PC-9 (cell line): ENCODE results near the gene EHBP1L1. TPM values are rescaled to one million over a fixed set of nuclear protein-coding genes. Genes with fewer than 3 reads are reported as not detected.

ENCODE experiments used
- BruUV-seq: library from RNA; stranded (reverse); fragments of 400-500 nt; replicated peaks from 2 replicates; lab custom pipeline; 2021; lab: Mats Ljungman, UMichigan
- CTCF ChIA-PET: fragments of 300-600 bp; sonication (Branson Sonifier 250); formaldehyde crosslinking; loops from one replicate; lab custom pipeline; 2022; ENCODE audit warnings: antibody characterized with exemption; lab: Charles Lee
- POLR2A ChIA-PET: fragments of 300-600 bp; sonication (Branson Sonifier 250); formaldehyde crosslinking; loops from one replicate; lab custom pipeline; 2022; ENCODE audit warnings: antibody characterized with exemption; ENCODE audit not compliant: unreplicated experiment; lab: Charles Lee
- DNase-seq, 2 experiments: peaks; one replicate each; pipeline versions ENCODE4 v3.0.0 to v3.0.0-alpha.2; 2015 to 2022; ENCODE audit warnings: mixed read lengths in 1 of 2
- H2AFZ ChIP-seq: fragments of 200-600 bp; sonication (generic); 2 replicates; pipeline ENCODE4 v1.8.1; 2017; ENCODE audit warnings: antibody characterized with exemption
- H3F3A ChIP-seq: fragments of 200-600 bp; sonication (generic); 2 replicates; pipeline ENCODE4 v1.8.1; 2017; ENCODE audit warnings: antibody characterized with exemption, mild to moderate bottlenecking, low read depth; ENCODE audit not compliant: insufficient read depth
- H3K27ac ChIP-seq: fragments of 200-600 bp; sonication (generic); 2 replicates; pipeline ENCODE4 v1.6.1; 2016; ENCODE audit warnings: mixed run types
- H3K27me3 ChIP-seq: fragments of 200-600 bp; sonication (generic); 2 replicates; pipeline ENCODE4 v1.6.1; 2016; ENCODE audit warnings: low read depth, mixed run types; ENCODE audit not compliant: insufficient read depth
- H3K36me3 ChIP-seq: fragments of 200-600 bp; sonication (generic); 2 replicates; pipeline ENCODE4 v1.6.1; 2016; ENCODE audit warnings: low read depth, mixed run types
- H3K4me1 ChIP-seq: fragments of 200-600 bp; sonication (generic); replicated peaks from 2 replicates; pipeline ENCODE4 v1.6.1; 2016; ENCODE audit warnings: mixed run types; ENCODE audit not compliant: insufficient read depth
- H3K4me2 ChIP-seq: fragments of 200-600 bp; sonication (generic); 2 replicates; pipeline ENCODE4 v1.6.1; 2017; ENCODE audit warnings: mixed run types
- H3K4me3 ChIP-seq: fragments of 200-600 bp; sonication (generic); 2 replicates; pipeline ENCODE4 v1.6.1; 2016; ENCODE audit warnings: mixed run types
- H3K79me2 ChIP-seq: fragments of 200-600 bp; sonication (generic); 2 replicates; pipeline ENCODE4 v1.6.1; 2017; ENCODE audit warnings: low read depth, mixed run types
- H3K9me2 ChIP-seq: fragments of 200-600 bp; sonication (generic); 2 replicates; pipeline ENCODE4 v1.8.1; 2017; ENCODE audit warnings: mild to moderate bottlenecking; ENCODE audit not compliant: insufficient read depth
- H3K9me3 ChIP-seq: fragments of 200-600 bp; sonication (generic); 2 replicates; pipeline ENCODE4 v1.8.1; 2016; ENCODE audit warnings: low read depth; ENCODE audit not compliant: insufficient read depth
- H4K20me1 ChIP-seq: fragments of 200-600 bp; sonication (generic); 2 replicates; pipeline ENCODE4 v1.8.1; 2017; ENCODE audit not compliant: insufficient read depth
- EZH2 ChIP-seq: fragments of 200-600 bp; sonication (generic); IDR thresholded peaks from 2 replicates; pipeline ENCODE4 v1.8.0; 2017; ENCODE audit warnings: antibody characterized with exemption, low read depth
- intact Hi-C: fragments of 100-400 bp; cut with micrococcal nuclease; formaldehyde crosslinking; loops from one replicate; pipeline ENCODE4 v1.10.0; 2022; ENCODE audit not compliant: unreplicated experiment
- total RNA-seq: library from RNA; stranded (reverse); gene quantifications from 2 replicates; pipeline ENCODE4 v1.2.3, GENCODE V29; 2021
- TF ChIP-seq, protein P1 (sequence below): fragments of 200-600 bp; sonication (generic); conservative IDR thresholded peaks from 2 replicates; pipeline ENCODE4 v1.6.1; 2017; ENCODE audit warnings: mixed run types, antibody characterized with exemption, mild to moderate bottlenecking, moderate library complexity

Gene EHBP1L1
- total RNA-seq, 1 experiment from 2014 or later, result 123 TPM

DNA sequence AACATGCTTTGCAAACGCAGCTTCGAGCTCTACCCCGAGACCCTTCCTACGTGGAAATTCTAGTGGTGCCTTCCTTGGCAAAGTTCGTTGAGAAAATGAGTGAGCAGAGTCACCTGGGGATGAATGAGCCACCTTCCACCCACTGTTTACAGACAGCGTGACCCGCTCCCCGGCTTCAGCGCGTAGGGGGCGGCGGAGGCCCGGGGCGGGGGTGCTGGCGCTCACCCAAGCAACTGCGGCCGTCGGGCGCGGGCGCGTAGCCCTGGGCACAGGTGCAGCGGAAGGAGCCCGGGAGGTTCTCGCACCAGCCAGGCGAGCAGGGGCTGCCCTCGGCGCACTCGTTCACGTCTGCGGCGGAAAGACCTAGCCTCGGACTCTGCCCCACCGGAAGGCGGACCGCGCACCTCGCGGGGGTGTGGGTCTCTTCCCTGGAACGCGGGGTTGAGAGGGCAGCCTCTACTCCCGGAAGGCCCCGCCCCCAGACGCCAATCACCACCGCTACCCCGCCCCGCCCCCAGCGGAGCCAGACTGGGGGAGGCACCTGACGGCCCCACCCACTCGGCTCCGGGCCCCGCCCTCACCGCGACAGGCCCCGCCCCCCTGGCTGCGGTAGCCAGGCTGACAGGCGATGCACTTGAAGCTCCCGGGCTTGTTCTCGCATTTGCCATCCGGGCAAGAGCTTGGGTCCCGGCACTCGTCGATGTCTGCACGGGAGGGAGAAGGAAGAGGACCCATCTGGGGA, 29.5 kb upstream of the EHBP1L1 start:
- Histone ChIP-seq H3F3A (peaks cover 73% of the 10 kb centered on the region), H3K4me1 (peaks cover 9% of the 10 kb centered on the region), H3K9me2 (no peaks in the 10 kb centered on the region), H3K9me3 (no peaks in the 10 kb centered on the region), H3K79me2 (peaks cover 1% of the 10 kb centered on the region), H4K20me1 (peaks cover 13% of the 10 kb centered on the region), H2AFZ (no peak overlapping the region), H3K36me3 (peaks cover 51% of the 10 kb centered on the region), H3K27ac (no peak overlapping the region), H3K4me2 (no peak overlapping the region), H3K4me3 (no peak overlapping the region), H3K27me3 (no peaks in the 10 kb centered on the region)
- DNase-seq, result no peak
- BruUV-seq, result no TSS peak
- POLR2A ChIA-PET, result no interaction called here
- no peak for TF ChIP-seq EZH2
- TF ChIP-seq, protein P1, sequence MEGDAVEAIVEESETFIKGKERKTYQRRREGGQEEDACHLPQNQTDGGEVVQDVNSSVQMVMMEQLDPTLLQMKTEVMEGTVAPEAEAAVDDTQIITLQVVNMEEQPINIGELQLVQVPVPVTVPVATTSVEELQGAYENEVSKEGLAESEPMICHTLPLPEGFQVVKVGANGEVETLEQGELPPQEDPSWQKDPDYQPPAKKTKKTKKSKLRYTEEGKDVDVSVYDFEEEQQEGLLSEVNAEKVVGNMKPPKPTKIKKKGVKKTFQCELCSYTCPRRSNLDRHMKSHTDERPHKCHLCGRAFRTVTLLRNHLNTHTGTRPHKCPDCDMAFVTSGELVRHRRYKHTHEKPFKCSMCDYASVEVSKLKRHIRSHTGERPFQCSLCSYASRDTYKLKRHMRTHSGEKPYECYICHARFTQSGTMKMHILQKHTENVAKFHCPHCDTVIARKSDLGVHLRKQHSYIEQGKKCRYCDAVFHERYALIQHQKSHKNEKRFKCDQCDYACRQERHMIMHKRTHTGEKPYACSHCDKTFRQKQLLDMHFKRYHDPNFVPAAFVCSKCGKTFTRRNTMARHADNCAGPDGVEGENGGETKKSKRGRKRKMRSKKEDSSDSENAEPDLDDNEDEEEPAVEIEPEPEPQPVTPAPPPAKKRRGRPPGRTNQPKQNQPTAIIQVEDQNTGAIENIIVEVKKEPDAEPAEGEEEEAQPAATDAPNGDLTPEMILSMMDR, result no peak
- intact Hi-C loops, result no loop called here
- CTCF ChIA-PET, result interaction anchor here (0.6 kb wide), 1 partner anchor 33 kb away, joined by 6 read pairs; no protein-coding TSS in a partner anchor

DNA sequence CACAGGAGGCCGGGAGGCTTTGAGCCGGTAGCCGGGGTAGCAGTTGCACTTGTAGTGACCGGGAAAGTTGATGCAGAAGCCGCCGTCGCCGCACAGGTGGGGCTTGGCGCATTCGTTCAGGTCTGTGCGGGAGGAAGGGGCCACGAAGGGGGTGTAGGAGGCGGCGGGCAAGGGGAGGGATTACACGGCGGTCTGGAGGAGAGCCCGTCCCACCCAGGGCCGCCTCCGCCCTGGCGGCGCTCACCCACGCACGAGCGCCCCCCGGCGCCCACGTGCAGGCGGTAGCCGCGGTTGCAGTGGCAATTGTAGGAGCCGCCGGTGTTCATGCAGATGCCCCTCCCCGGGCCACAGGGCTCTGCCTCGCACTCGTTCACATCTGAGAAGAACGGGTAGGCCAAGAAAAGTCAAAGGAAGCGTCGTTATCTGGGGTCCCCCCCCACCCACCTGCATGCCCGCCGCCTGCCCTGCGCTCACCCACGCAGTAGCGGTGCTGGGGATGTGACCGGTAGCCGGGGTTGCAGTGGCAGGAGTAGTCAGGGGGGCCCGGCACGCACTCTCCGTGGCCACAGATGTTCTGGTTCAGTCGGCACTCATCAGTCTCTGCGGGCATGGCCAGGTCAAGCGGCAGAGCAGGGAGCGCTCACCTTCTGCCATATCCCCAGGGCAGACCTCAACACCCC, 28.3 kb upstream of the EHBP1L1 start:
- no TSS peak for BruUV-seq
- peaks cover 13% of the 10 kb centered on the region for H4K20me1 ChIP-seq
- TF ChIP-seq, protein P1, result no peak
- no peak for TF ChIP-seq EZH2
- POLR2A ChIA-PET, result no interaction called here
- H3K79me2 ChIP-seq, result peaks cover 11% of the 10 kb centered on the region
- no peak overlapping the region for H3K27ac ChIP-seq
- CTCF ChIA-PET, result no interaction called here
- intact Hi-C loops, result no loop called here
- H3K4me1 ChIP-seq, result 0 out of 2 replicates have a peak, but pooled peaks cover 3% of the 10 kb centered on the region
- H2AFZ ChIP-seq, result no peak overlapping the region
- no peak overlapping the region for H3K4me2 ChIP-seq
- H3K9me3 ChIP-seq, result no peaks in the 10 kb centered on the region
- no peaks in the 10 kb centered on the region for H3K27me3 ChIP-seq
- peaks cover 60% of the 10 kb centered on the region for H3K36me3 ChIP-seq
- DNase-seq, result no peak
- H3K4me3 ChIP-seq, result no peak overlapping the region
- H3F3A ChIP-seq, result peaks cover 71% of the 10 kb centered on the region
- H3K9me2 ChIP-seq, result no peaks in the 10 kb centered on the region

GRCh38 chr11:65548395-65548794, 27.5 kb upstream of the EHBP1L1 start:
- no peak overlapping the region for H2AFZ ChIP-seq
- H3F3A ChIP-seq, result peaks cover 69% of the 10 kb centered on the region; the same call in 1 of the 2 replicates
- no peak overlapping the region for H3K27ac ChIP-seq
- H3K79me2 ChIP-seq, result peaks cover 15% of the 10 kb centered on the region
- H3K9me2 ChIP-seq, result no peaks in the 10 kb centered on the region
- peaks cover 18% of the 10 kb centered on the region for H4K20me1 ChIP-seq
- no peaks in the 10 kb centered on the region for H3K9me3 ChIP-seq
- no peak for TF ChIP-seq EZH2
- TF ChIP-seq, protein P1, result no peak
- no peak overlapping the region for H3K4me2 ChIP-seq
- H3K4me3 ChIP-seq, result no peak overlapping the region
- CTCF ChIA-PET, result interaction anchor here (0.5 kb wide), 1 partner anchor 139 kb away, joined by 8 read pairs; no protein-coding TSS in a partner anchor
- H3K36me3 ChIP-seq, result peaks cover 56% of the 10 kb centered on the region
- intact Hi-C loops, result no loop called here
- H3K4me1 ChIP-seq, result peaks cover 11% of the 10 kb centered on the region; the same call in 1 of the 2 replicates
- DNase-seq, result no peak
- POLR2A ChIA-PET, result no interaction called here
- no TSS peak for BruUV-seq
- H3K27me3 ChIP-seq, result no peaks in the 10 kb centered on the region
